HuH-7.5 (cell line): ENCODE measurements around the gene NHERF2.
"Not testable (repeated sequence)": the region's sequence is repeated elsewhere in the genome, so short reads cannot be mapped to it uniquely, and the experiment has no call there.

Source experiments
- DNase-seq: peaks from one replicate; pipeline ENCODE4 v3.0.0; 2011; ENCODE audit warnings: low spot score

The NHERF2 gene

DNA sequence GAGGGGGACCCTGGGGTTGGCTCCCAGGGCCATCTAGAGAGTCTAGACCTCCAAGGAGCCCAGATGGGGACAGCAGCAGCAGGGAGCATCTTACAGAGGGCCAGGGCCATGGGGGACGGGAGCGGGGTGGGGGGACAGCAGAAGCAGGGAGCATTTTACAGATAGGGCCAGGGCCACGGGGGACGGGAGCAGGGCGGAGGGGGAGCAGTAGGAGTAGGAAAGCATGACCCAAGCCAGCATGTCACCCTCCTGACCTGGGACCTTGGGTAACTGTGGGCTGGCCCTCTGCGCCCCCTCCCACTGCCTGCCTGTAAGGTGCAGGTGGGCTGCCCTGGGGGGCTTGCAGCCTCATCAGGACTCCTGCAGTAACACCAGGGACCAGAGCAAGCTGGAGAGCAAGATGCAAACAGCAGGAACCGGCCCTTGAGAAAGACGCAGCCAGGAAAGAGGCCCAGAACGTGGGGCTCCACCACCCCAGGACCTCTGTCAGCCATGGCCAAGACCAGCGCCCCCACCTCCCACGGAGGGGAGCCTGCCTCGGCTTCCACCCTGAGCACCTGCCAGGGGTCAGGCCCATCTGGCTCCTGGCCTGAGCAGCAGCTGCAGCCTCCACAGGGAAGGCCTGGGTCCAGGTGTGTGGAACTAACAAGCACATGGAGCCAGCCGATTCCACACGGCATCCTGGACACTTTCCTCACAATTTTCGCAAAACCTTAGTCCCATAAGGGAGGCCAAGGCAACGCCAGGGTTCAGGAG lies 19.4 kb upstream of the NHERF2 start:
- DNase-seq, result no peak

DNA sequence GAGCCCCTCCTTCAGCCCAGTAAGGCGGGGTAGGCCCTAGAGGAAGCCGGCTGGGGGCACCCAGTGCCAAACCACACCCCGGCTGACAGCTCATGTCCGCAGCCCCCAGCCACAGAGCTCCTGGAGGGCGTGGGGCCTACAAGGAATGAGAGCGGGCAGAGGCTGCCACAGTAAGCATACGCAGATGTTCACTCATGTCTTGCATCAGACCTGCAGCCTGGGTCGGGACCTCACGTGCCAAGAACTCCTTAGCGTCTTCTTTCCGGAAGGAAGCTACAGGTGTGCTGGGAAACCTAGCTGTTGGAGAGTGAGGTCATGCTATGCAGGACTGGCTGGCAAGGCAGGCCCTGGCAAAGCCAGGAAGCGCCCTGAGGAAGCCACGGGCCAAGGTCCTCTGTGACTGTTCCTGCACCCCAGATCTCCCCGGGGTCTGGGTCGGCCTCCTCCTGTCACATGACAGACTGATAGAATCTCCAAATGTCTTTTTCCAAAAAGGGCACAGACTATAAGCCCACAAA lies 18.6 kb upstream of the NHERF2 start:
- DNase-seq, result no peak

DNA sequence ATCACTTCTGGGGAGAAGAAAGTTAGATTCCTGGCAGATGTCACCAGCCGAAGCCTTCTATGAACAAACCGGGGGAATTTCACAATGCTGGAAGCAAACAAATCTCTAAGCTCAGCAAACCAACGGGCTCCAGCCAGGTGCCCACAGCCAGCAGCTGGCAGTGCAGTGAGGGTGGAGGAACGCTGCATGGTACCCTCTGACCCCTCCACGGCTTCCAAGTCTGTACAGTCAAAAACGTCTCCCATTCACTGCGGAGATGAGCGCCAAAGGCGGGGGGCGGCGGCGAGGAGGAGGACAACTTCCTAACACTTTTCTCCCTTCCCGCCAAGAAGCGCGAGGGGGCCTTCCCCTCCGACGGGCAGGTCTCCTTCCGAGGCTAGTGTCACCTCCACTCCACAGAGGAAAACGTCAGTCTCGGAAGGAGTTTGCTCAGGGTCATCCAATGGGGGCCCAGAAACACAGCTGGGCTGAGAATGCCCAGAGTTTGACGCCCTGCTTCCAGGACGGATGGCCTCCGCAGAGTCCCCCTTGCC lies 18.0 kb upstream of the NHERF2 start:
- DNase-seq, result peak; percentile 72

DNA sequence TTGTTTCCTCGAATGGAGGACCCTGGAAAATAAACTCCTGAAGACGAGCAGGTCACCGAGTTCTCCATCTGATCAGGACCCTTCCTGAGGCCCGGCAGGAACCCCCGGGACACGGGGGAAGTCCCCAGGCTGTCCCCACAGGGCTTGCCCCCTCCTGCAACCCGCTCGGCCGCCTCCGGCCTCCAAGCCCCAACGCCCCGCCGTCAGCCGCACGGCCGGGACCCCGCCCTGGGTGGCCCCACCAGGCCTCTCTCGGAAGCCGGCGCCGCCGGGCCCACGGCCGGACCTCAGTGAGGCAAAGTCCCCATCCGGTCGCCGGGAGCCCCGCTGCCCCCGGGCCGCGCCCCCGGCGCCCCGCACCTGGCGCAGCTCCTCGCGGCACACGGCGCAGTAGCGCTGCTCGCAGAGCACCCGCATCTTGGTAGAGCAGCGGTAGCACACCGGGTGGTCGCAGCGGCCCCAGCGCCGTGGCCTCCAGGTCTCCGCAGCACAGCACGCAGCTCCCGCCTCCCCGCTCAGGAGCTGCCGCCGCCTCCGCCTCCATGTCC lies 17.5 kb upstream of the NHERF2 start:
- DNase-seq, result peak; percentile 47

DNA sequence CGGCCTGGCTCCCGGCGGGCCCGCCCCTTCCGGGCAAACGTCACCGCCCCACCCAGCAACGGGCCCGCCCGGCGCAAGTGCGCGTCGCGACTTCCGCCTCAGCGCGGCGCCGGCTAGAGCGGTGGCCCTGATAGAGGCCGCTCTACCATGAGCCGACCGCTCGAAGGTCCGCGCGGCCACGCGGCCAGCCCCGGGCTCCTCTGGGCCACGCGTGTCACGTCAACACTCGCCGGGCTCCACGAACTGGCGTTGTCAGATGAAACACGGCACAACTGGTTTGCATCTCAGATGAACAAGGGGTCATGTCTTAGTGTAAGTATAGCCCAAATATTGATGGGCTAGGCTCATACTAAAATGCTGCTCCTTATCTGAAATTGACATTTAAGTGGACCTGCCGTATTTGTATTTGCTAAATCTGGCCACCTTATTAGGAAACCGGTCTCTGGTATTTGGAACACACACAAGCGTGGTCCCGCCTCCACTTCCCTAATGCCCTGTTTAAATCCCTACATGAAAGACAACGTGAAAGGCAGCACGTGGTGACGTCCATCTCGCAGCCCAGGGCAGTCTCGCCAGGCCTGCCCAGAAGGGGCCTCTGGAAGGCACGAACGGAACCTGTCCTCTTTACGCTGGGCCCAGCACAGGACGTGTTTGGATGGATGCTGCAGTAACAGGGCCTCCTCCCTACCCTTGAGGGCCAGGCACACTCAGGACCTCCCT lies 16.8 kb upstream of the NHERF2 start, which contains the start of gene ZNF598:
Gene ZNF598 (minus strand): TSS at position 31 of the 720 bp plus-strand sequence.
- DNase-seq, result peak; percentile 89

DNA sequence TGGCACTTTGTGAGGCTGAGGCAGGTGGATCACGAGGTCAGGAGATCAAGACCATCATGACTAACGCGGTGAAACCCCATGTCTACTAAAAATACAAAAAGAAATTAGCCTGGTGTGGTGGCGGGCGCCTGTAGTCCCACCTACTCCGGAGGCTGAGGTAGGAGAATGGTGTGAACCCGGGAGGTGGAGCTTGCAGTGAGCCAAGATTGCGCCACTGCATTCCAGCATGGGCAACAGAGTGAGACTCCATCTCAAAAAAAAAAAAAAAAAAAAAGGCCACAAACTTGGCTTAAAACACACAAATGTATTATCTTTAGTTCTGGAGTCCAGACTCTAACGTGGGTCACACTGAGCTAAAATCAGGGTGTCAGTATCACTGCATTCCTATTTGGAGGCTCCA lies 15.0 kb upstream of the NHERF2 start:
- DNase-seq, result not testable (repeated sequence)

DNA sequence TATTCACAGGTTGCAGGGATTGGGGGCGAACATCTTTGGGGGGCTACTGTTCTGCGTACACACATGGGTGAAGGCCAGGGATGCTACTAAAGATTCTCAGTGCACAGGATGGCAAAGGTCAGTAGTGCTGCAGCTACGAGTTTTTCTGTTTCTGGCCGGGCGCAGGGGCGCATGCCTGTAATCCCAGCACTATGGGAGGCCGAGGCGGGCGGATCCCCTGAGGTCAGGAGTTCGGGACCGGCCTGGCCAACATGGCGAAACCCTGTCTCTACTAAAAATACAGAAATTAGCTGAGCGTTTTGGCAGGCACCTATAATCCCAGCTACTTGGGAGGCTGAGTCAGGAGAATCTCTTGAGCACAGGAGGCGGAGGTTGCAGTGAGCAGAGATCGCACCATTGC lies 13.2 kb upstream of the NHERF2 start:
- no peak for DNase-seq

DNA sequence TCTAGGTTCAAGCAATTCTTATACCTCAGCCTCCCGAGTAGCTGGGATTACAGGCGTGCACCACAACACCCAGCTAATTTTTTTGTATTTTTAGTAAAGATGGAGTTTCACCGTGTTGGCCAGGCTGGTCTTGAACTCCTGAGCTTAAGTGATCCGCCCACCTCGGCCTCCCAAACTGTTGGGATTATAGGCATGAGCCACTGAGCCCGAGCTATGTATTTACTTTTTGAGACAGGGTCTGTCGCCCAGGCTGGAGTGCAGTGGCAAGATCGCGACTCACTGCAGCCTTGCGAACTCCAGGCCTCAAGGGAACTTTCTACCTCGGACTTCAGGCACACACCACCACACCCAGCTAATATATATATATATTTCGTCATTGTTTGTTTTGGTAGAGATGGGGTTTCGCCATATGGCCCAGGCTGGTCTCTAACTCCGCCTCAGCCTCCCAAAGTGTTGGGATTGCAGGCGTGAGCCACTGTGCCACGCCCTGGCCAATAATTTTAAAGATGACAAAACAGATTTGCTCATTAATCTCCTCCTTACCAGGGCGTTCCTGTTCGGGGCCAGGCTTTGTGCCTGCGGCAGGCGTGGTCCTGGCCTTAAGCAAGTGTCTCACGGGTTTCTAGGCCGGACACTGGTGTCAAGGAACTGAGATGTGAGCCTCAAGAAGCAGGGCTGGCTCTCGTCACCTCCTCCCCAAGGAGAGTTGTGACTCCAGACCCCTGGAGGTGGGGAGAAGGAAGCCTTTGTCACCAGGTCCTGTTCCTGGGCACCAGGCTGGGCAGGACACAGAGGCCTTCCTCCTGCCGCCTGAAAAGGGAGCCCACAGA lies 11.4 kb upstream of the NHERF2 start:
- DNase-seq, result no peak

DNA sequence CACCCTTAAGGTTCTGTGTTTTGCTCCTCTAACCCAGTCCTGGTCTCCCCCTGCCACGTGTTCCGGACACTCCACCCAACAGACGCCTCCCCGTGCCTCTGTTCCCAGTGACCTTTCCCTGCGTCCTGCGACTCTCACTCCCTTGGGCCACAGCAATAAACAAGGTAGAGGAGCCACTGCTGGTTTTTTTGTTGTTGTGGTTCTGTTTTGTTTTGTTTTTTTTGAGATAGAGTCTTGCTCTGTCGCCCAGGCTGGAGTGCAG lies 10.8 kb upstream of the NHERF2 start:
- no peak for DNase-seq

DNA sequence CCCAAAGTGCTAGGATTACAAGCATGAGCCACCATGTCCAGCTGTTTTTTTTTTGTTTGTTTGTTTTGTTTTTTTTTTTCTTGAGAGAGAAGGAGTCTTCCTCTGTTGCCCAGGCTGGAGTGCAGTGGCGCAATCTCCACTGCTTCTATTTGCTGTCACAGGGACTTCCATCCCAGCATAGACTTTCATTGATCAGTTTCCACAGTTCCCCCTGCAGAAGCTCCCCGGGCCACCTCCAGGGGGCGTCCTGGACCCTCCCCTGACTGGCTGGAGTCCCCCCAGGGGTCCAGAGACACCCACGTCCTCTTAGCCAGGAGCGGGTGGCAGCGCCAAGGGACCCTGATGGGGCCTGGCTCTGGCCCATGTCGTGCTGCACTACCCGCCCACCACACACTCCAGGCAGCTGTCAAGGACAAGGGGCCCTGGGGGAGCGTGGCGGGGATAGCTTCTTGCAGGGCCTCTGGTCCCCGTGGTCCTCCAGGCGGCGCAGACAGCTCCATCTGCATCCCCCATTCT lies 10.2 kb upstream of the NHERF2 start:
- DNase-seq, result no peak

DNA sequence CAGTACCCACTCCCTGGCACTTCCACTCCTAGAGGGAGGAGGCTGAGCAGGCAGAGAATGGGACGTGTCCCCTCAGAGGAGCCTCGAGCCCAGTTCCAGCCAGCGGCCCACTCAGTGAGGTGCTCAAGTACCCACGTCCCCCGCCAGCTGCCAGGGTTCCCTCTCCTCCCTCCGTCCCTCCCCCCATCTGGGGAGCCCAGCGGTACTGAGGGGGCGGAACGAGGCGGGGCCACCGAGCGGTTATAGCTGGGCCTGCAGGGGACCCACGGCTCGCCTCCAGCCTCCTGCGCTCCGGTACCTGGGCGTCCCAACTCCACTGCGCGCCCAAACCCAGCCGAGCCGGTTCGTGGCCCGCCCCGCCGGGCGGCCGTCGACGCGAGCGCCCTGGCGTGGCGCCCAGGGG lies 7.2 kb upstream of the NHERF2 start, which contains the start of gene NPW:
Gene NPW (plus strand): TSS at position 268 of the 403 bp plus-strand sequence.
- no peak for DNase-seq

DNA sequence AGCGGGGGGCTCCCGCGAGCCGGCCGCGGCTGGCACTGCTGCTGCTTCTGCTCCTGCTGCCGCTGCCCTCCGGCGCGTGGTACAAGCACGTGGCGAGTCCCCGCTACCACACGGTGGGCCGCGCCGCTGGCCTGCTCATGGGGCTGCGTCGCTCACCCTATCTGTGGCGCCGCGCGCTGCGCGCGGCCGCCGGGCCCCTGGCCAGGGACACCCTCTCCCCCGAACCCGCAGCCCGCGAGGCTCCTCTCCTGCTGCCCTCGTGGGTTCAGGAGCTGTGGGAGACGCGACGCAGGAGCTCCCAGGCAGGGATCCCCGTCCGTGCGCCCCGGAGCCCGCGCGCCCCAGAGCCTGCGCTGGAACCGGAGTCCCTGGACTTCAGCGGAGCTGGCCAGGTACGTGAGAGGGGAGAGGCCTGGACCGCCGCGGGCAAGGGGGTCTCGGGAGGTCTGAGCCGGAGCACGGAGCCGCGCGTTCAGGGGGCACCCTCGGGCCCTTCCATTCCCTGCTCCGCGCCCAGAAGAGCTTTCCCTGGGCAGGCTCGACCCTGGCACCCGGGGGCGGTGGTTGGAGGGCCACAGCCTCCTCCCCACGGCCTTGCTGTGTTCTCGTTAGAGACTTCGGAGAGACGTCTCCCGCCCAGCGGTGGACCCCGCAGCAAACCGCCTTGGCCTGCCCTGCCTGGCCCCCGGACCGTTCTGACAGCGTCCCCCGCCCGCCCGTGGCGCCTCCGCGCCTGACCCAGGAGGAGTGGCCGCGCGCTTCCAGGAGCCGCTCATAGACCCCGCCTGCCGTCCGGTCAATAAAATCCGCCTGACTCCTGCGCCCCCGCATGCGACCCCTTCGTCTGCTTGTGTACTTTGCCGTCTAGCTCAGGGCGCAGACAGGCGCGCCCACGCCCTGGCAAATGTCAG lies 6.5 kb upstream of the NHERF2 start:
- no peak for DNase-seq

DNA sequence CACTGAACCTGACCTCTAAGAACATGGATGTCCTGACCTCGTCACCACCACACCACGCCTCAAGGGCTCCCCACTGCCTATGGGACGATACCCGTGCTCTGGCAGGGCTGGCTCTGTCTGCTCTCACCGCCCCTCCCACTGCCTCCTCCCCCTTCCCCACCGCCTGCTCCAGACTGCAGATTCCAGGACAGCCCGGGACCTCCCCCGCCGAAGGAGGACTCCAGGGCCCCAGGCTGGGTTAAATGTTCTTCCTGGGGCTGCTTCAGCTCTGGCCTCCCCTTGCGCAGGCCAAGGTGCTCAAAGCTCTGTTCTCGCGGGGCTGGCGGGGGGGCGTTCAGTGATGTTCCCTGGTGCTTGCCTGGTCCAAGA lies 4.0 kb upstream of the NHERF2 start:
- DNase-seq, result peak; percentile 87

DNA sequence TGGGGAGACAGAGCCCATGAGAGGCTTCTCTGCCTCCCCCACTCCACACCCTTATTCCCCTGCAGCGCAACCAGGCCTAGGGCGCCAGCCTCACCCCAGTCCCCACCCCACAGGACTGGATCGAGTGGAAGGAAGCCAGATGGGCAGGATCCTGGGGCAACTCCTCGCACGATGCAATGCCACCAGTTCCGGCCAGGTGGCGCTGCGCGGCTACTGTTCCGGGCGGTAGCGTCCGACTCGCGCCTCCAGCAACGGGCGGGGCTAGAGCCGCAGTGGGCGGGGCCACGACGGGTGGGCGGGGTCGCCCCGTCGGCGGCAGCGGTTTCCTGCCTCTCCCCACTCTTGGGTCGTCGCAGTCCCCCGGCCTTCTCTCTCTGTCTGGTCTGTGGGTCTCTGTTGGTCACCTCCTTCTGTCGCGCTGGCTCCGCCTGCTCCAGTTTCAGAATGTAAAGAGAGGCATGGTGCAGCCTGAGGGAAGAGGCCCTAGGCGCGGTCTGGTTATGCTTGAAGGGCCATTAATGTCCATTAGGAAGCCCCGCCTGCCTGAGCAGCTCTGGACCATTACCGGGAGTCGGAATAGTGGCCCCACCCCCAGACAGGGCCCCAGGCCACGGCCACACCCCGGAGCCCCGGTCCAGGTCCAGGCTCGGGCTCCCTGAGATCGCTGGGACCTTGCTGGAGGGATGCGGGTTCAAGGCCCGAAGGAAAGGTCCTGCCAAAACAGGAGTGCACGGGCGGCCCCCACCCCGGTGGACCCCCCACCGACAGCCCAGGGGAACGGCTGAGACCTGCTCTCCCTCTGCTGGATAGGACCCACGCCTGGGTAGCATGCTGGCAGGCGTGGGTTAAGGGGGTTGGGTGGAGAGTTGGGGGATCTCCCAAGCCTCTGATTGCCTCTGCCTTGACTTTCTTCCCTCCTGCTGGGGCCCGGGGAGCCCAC lies 3.3 kb upstream of the NHERF2 start:
- peak; percentile 97 for DNase-seq

DNA sequence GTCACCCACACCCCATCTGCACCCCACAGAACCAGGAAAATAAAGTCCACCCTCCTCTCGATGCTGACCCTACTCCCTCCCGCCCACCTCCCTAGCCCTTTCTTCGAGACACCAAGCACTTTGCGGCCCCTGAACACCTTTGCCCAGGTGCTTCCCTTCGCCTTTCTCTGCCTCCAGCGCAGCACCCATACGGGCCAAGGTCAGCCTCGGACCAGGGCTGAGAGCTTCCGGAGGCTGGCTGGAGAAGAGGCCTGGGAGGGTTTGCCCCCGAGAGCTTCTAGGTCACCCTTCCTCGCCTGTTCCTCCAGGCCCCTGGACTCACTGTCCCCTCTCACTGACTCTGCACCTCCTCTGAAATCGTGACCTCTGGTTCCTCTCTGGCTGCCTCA lies 2.7 kb upstream of the NHERF2 start:
- DNase-seq, result no peak

DNA sequence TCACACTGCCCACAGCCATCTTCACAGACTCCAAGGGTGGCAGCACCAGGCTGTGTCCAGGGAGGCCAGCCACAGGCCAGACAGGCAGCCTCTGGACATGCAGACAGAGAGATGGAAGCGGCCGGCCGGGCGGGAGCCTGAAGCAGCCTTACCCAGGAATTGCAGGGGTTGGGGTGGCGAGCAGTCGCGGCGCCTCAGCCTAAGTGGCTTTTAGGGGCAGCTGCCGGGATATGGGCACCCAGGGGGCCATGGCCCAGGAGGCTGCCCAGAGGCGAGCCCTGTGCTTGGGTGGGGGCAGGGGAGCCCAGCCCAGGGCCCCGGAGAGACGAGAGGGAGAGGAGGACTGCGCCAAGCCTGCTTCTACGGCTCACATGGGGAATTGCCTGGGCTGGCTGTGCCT lies 1.5 kb upstream of the NHERF2 start:
- no peak for DNase-seq

DNA sequence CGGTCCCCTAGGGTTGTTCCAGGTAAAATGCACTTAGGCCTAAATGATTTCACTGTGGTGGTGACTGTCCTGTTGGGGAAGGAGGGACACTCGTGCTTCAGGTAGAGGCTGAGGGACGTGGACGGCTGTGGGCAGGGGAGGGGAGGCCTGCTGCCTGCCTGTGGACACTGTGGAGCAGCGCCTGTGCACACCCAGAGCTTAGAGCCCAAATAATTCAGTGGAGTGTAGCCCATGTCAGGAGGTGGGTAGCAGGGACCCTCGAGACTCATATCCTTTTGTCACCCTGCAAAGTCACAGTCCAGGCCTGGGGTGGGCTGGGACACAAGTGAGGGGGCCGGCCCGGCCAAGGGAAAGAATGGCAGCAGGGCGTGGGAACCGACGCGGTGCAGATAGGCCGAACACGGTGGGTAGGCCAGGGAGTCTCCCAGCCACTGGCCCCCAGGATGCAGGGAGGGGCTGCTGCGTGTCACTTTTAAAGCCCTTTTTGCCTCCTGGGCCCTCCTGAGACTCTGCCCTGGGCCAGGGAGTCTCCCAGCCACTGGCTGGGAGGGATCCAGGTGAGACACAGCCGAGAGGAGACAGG lies 733 bp upstream of the NHERF2 start:
- no peak for DNase-seq

DNA sequence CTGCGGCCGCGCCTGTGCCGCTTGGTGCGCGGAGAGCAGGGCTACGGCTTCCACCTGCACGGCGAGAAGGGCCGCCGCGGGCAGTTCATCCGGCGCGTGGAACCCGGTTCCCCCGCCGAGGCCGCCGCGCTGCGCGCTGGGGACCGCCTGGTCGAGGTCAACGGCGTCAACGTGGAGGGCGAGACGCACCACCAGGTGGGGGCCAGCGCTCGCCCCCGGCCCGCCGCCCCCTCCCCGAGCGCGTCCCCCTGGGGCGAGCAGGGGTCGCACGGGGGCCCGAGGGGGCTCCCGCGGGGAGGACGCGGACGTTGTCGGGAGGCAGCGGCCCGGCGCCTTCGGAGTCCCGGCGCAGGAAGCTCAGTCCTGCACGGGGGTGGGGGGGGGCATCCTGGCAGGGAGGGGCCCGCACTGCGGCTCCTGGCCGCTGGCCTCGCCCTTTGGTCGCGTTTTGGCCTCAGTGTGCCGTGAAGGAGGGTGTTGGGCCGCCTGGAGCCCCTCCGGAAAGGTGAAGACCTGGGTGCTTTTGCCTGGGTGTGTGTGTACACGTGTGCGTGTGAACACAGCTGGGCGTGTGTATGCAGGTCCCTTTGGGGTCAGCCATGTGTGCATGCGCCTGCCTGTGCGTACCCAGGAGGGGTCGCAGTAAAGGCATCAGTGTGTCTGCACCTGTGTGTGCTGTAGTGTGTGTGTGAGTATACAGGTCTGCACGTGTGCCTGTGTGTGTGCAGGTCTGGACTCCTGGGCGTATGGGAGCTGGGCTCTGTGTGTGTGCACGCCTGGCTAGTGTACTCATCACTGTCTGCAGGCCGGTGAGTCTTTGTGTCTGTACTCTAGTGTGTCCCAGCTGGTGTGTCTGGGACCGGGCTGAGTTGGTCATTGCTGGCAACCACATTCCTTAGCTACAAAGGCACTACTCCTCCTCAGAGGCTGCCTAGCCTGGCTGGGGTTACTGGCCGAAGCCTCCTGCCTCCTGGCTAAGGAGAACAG lies 615 bp downstream of the NHERF2 start:
- peak; percentile 81 for DNase-seq
